Umbilical cord (tissue), 2 donors: Measurements from ENCODE around the gene DUSP7. TPM values are rescaled to one million over a fixed set of nuclear protein-coding genes. Genes with fewer than 3 reads are reported as not detected.

Experiments used
- DNase-seq: peaks from one replicate; pipeline ENCODE4 v3.0.0-alpha.2; 2015; ENCODE audit warnings: low spot score
- total RNA-seq: library from RNA; depleted of rRNA; stranded (reverse); fragments of >200 nt; gene quantifications from one replicate; pipeline ENCODE4 v1.2.3, GENCODE V29; 2014; ENCODE audit warnings: low replicate concordance; ENCODE audit not compliant: insufficient read depth

Gene DUSP7
- total RNA-seq, 1 donor from 2014 or later = 11.6 TPM

GRCh38 chr3:52068730-52069129, 12.4 kb upstream of the DUSP7 start:
- DNase-seq = no peak

GRCh38 chr3:52068055-52068571, 11.7 kb upstream of the DUSP7 start:
- peak; percentile 92 for DNase-seq

DNA sequence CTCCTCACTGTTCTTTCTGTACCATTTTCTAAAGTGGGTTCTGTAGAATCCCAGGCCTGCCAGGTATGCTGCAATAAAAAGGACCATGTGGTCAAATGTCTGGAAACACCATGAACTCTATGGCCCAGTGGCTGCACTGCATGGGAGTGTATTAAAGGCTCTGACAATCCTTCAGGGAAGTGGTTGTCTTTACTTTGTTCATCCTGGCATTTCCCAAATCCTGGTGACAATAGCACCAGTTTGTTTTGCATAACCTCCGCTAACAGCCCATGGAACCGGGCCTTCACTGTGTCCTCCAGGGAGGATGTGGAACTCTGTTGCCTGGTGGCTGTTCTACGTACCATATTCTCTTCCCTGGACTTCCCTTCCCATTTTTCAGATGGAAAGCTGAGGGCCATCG, 11.2 kb upstream of the DUSP7 start:
- no peak for DNase-seq

DNA sequence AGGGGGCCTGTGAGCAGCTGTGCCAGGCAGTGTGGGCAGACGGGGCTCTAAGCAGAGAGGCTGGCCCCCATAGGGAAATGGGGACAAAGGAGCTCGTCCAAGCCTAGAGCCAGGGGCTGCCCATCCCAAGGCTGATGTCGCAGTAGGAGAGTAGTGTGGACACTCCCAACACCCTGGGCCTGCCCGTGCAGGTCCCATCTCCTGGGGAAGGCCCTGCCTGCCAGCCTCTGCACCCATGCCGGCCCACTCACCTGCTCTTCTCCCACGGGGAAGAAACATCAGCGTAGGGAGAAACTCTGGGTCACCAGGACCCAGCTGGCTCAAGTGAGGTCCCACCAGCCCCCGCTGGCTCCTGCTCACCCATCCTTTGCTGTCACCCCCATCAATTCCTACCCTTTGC, 10.7 kb upstream of the DUSP7 start:
- no peak for DNase-seq

DNA sequence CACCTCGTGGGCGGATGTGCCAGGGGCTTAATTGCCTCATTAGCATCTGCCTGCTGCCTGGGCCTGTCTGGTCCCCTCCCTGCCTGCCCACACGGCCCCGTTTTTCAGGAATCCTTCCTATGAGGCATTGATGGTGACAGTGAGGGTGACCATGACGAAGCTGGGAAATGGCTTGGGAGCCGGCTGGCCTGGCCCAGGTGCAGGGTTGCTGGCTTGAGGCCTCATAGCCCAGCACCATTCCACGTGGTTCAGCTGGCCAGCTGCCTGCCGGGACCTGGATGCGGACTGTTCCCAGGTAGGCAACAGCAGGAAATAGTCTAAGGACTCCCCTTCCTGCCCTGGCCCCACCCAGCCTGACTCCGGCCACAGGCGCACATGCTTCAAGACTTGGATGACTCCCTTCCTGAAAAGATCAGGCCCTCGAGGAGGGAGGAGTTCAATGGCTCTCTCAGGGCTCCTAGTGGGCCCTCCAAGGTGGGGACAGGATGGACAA, 8.9 kb upstream of the DUSP7 start:
- no peak for DNase-seq

GRCh38 chr3:52064561-52064960, 8.2 kb upstream of the DUSP7 start:
- no peak for DNase-seq

DNA sequence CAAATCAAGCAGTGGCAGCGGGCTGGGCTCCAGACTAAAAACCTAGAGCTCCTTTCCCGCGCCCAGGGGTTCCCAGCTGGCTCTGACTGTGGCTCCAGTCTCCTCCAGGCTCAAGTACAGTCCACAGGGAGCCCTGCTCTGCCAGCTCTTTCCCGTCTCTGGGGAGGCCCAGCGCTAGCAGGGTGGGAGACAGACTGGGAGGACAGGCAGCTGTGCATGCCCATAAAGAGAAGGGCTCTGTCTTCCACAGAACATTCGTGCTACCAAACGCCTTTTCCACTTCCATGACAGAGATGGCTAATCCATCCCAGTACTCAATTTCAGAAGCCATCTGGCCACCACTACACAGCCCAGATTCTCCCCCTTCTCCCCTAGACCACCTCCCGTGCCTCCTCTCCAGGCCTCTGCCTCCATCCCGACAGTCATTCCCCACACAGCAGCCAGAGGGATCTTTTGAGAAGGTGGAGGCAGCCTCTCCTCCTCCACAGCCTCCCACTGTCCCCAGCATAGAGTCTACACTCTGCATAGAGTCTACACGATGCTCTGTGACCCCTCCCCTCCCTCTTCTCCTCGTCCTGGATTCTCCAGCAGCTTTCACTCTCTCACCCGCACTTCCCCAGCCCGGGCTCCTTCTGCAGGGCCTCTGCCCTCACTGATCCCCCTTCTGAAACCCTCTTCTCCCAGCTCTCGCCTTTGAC, 6.8 kb upstream of the DUSP7 start:
- DNase-seq = no peak

DNA sequence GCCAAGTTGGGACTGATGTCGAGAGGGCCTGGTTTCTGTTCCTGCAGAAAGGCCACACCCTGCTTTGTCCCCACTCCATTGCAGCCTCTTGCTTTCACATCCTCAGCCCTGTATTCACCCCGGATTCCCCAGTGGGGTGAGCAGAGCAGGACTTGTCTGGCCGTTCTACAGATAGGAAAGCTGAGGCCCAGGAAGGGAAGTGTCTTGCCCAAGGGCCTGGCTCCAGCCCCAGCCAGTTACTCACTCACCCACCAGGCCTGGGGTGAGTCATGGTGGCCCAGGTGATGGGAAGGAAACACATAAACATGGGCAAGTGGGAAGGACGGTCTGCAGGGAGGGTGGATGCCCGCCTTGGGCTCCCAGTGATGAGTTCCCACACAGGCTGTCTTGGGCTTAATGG, 6.1 kb upstream of the DUSP7 start:
- DNase-seq = no peak

DNA sequence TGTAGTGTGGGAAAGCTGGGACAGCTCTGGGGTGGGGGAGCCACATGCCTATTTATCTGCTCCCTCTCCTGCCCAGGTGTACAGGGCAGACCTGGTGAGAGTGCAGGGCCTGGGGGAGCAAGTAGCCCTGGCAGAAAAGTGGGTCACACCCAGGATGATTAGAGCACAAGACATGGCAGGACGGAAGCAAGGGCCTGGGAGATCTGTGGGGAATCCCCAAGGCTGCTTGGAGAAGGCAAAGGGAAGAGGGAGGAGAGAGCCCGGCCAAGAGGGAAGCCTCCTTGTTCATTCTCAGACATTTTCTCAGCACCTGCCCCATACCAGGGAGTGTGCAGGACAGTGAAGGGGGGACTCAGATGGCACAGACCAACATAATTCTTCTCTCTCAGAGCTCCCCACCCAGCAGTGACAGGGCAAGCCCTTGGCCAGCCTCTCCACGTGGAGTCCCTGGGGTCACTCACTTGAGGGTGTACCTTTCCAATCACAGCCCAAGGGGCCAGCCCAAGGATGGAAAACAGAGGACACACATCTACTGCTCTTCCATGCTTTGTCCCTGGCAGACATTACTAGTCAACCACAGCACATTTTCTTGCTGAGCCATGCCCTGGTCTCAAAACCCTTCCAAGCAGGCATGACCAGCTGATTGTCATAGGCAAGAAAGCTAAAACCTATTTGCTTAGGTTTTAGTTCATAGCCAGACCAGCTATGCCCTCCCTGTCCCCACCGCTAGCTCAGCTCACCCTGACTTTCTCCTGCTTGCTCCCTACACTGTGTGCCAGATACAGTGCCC, 4.9 kb upstream of the DUSP7 start:
- DNase-seq = no peak

DNA sequence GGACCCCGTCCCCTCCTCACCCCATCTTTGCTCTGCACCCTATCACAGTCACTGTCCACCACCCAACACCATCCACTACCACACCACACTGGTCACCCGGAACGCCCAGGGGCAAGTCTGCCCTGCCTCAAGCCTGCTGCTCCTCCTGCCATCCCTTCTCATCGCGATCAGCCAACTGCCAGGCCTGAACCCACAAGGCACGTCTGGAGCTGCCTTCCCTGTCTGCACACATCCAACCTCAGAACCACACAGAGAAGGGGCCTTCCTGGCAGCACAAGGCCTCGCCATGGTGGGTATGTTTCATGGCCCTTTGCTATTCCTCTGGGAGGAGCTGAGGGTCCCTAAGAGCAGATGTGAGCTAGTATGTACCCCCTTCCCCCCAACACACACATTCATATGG, 3.4 kb upstream of the DUSP7 start:
- no peak for DNase-seq

- no peak for DNase-seq
These were observed 1.6 kb upstream of the DUSP7 start for GRCh38 chr3:52057812-52058495.

DNA sequence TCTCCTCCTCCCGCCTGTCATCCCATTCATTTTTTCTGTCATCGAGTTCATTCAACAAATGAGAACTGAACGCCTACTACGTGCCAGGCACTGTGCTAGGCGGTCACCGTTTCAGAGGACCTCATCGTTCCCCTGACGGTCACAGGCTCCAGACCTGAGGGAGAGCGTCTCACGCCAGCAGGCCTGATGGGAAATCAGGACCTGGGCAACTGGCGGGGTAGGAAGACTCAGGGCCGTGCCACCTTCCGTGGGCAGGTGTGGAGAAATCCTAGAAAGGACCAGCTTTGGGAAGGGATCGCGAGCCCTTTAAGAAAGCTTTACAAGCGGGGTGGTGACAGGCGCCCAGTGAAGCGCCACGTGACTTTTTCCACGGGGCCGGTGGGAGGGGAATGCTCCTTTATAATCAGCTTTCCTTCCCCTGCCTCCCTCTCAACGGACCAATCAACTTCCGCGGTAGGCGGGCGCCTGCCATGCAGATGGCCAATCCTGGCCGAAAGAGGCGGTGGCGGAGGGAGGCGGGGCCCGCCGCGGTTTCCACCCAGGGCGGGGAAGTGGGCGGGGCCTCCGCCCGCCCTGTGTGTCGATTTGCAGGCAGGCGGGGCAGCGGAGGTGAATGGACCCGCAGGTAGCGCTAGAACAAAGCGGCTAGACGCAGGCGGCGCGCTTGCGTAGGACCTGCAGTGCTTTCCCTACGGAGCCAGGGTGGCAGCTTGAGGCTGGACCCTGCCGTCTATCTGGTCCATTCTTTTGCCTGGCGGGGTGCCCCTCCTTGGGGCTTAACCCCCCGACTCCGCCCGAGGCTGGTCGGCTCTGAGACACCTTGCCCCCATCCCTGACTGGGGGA, 819 bp upstream of the DUSP7 start:
- DNase-seq = peak; percentile 100

GRCh38 chr3:52055537-52056351, 627 bp downstream of the DUSP7 start:
- DNase-seq = peak; percentile 54

DNA sequence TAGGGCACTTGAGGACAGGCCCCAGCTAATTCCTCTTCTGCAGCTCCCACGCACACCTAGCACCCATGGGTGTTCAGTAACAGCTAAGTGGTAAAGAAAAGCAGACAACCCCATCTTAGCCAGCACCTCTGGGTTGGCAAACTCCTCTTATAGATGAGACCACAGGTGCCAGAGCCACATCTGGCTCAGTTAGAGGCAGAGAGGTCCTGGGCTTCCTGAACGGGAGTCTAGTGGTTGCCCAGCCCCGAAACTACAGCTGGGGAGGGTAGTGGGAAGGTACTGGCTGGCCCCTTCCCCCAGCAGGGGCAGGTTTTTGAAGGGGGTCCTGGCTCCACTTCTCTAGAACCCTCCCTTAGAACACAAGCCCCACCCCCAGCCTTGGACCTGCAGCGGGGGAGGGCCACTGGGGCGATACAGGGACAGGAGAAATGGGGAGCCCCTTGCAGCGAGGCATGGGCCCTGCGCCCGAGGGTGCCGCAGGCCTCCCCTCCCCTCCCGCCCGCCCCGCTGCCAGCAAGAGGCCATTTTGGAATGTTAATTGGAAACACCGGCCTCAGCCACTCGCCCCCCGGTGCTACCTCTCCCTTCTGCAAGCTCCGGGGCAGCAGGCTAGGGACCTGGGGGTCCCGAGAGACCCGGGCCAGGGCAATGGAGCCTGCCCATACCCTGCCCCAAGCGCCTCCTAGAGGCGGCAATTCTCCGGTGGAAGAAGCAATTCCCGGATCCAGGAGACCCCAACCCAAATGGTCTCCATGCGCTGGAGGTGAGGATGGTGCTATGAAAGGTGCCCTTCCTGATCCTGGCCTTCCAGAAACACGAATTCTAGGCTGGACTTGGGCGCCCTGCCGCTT, 1.5 kb downstream of the DUSP7 start:
- no peak for DNase-seq

DNA sequence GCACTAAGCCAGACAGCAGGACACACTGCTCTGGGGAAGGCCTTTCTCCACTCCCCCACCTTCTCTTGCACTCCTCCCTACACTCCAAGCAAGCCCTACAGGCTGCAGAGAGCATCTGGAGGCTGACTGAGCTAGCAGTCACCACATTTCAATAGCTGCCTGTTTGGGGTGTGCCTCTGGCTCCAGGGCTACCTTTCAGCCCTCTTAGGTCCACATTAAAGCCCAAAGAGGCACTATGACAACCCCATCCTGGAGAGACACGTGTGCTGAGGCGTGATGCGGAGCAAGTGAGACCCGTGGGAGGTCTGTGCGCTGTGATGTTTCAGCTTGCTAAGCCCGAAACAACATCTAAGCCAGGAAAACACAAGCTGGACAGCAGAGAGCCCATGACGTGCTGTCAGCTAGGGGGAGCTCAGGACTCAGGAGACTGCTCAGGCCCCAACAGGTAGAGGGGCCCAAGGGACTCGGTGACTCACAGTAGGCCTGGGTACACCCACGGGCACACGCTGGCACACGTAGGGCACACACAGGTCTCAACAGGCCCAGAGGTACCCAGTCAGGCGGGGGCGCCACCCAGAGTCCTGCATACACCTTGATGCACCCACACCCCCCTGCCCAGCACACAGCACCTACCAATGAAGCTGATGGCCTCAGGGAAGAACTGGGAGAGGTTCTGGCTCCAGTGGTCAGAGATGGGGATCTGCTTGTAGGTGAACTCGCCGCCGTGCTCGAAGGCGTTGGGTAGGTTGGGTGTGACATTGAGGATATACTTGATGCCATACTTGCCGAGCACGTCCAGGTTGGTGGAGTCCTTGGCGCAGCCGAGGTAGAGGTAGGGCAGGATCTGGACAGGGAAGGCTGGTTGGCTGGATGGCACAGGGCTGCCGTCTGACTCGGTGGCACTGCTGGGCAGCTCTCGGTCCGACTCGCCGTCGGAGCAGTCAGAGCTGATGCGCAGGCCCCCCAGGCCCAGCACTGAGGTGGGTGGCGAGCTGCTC, 2.8 kb downstream of the DUSP7 start:
- DNase-seq = peak; percentile 65

DNA sequence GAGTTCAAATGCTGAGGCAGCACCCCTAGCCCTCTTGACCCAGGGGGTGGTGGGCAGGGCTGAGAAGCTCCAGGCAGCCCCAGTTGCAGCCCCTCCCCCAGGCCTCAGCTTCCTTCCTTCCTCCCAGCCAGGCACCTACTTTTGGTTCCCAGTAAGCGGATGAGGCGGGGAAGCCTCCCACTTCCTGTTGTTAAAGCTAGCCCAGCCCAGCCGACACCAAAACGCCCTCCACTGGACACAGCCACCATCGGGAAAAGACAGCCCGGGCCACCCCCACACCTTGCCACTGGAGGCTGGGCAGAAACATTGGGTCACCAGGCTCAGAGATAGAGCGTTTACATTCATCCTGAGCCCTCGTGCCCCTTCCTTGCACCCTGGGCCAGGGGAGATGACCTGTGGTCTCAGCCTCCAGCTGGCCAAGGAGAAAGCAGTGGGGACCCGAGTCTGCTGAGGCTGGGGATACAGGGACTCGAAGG, 3.5 kb downstream of the DUSP7 start:
- peak; percentile 84 for DNase-seq

DNA sequence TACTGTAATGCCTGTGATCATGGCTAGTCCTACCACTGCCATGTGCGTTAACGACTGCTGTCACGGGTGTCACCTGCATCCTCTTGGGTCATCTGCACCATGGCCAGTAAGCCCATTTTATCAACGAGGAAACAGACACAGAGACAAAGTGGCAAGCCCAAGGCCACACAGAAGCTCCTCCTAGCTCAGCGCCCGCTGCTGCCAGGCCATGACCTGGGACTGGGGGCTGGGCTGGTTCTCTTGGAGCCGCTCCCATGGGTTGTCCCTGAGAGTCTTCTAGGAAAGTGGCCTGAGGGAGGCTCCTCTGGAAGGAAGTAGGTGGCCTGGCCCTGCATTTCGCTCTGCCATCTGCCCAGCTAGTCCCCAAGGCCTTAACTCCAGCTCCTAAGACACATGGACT, 4.9 kb downstream of the DUSP7 start:
- no peak for DNase-seq

DNA sequence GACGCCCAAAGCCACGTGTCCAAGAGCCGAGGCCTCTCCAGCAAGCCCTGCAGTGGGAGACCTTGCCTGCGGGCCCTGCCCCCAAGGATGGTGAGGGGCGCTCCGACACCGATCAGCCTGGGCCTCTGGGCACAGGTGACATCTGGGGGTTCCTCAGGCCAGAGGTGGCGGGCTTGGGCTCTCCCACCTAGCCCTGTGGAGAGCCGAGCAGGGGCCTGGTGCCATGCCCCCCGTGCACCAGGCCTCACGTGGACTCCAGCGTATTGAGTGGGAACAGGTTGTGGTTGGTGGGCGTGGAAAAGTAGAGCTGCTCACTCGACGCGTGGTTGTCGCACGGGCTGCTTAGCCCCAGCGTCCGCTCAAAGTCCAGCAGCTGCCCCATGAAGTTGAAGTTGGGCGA, 5.8 kb downstream of the DUSP7 start:
- DNase-seq = no peak
